Sciatic nerve (tissue), 2 donors: ENCODE results near the gene HMGCL. TPM values are rescaled to one million over a fixed set of nuclear protein-coding genes. Genes with fewer than 3 reads are reported as not detected.
"Not testable (repeated sequence)": the region's sequence is repeated elsewhere in the genome, so short reads cannot be mapped to it uniquely, and the experiment has no call there.

ENCODE experiments used
- ATAC-seq: fragments of 200-7000 bp; cut with Tn5 transposase; one replicate; pipeline ENCODE4 v1.9.1; 2020; ENCODE audit warnings: mild to moderate bottlenecking, moderate library complexity
- DNase-seq: peaks from one replicate; pipeline ENCODE4 v3.0.0-alpha.2; 2020; ENCODE audit warnings: low spot score
- intact Hi-C: fragments of 100-400 bp; cut with DNase I; formaldehyde crosslinking; loops from one replicate; pipeline ENCODE4 v1.14.2; 2022
- total RNA-seq: library from RNA; stranded (reverse); fragmentation: NEBNext Ultra II Directional; extraction: Animal tissue kit (Norgen Biotek cat#: 25700); gene quantifications from one replicate; pipeline ENCODE4 v1.2.1, GENCODE V29; 2021
- donor health status: DM: no; HTN: no; CAD: no.
- donor health status: DM: no; HTN: no; CAD: no.

The HMGCL gene
- total RNA-seq = 34.4 TPM

DNA sequence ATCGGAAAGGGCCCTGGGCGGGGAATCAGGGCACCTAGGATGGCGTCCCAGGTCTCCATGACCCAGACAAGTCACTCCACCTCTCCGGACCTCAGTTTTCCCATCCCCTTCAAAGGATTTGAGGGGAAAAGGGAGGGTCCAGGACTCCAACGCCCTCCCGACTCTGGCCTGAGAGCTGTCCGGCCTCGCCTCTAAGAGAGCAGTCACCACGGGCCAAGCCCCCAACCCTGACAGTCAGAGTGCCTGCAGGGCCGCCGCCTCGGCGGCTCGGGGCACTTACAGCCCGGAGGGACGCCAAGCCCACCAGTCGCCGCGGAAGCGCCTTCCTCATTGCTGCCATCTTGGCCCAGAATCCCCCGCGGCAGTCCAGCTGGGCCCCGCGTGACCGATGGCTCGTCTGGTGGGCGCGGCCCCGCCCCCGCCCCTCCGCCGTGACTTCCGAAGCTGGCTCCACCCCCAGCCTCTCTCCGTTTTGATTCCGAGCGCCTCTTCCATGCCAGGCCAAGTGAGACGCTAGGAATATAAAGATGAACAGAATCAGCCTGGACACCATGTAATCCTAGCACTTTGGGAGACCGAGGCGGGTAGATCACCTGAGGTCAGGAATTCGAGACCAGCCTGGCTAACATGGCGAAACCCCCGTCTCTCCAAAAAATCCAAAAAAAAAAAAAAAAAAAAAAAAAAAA is at the start of gene HMGCL:
TSS of gene HMGCL (minus strand) at position 354 of the 686 bp plus-strand sequence. CDS start at position 340, 14 bp downstream.
- peak; percentile 95 for DNase-seq
- intact Hi-C loops = no loop called here
- ATAC-seq = peak; percentile 99

DNA sequence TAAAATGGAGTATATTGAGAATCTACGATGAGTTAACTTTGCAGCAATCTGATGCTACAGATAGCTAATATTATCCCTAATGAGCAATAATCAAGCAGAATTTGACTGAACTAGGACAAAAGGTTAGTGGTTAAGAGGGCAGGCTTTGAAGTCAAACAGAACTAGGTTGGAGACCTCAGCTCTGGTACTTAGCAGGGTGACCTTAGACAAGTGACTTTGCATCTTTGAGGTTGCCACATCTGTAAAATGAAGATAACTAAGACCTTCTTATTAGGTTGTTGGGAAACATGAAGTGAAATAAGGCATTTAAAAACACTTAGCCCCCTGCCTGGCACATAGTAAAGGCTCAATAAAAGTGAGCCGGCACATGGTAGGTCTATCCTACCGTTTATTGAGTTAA is 47.2 kb upstream of the HMGCL start:
- DNase-seq = no peak
- no peak for ATAC-seq
- intact Hi-C loops = no loop called here

DNA sequence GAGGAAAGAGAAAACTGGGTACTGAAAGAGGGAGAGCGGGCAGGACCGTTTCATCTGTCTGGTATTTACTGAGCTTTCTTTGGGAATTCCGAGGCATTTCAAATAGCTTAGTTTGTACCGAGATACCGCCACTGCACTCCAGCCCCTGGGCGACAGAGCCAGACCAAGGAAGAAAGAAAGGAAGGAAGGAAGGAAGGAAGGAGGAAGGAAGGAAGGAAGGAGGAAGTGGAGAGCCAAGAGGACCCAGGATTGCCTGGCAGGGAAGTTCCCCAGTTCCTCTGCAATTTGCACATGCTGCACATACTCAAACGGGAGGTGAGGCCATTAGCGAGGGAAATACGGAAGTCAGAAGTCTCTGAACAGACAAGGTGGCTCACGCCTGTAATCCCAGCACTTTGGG is 43.8 kb upstream of the HMGCL start:
- DNase-seq = no peak
- intact Hi-C loops = no loop called here
- ATAC-seq = peak; percentile 5

DNA sequence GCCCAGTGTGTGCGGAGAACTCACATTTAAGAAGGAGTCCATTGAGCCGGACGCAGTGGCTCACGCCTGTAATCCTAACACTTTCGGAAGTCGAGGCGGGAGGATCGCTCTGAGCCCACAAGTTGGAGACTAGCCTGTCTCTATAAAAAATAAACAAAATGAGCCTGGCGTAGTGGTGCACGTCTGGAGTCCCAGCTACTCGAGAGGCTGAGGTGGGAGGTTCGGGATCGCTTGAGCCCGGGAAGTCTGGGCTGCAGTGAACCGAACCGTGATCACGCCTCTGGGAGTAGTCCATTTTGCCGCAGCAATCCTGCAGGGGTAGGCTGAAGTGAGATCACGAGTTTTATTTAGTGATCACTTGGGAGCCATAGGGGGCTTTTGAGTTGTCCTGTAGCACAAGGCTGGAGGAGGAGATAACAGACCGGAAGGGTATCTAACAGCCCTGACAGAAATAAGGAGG is 43.4 kb upstream of the HMGCL start:
- intact Hi-C loops = no loop called here
- DNase-seq (peak; percentile 58), ATAC-seq (peak; percentile 59)

DNA sequence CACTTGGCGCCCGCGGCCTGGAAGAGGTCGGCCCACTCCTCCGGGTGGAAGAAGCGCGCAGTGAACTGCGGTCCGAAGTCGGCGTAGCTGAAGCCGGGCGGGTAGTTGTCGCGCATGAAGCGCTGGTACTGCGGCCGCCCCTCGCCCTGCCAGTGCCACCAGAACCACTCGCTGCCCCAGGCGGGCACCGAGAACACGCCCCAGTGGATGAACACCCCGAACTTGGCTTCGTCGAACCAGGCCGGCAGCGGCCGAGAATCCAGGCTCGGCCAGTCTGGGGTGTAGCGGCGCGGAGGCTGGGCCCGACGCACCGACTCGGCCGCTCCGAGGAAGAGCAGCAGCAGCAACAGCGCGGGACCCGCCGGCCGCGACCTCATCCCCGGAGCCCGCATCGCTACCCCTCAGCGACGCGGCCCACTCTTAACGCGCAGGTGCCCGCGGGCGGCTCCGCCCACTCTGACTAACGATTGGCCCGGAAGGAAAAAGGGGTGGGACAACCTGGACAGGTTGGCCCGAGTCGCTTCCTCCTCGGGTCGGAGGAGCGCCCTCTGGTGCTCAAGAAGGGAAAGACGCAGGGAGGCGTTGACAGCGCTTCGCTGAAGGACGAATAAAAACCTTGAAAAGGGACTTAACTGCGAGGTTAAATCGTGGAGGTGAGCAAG is 42.8 kb upstream of the HMGCL start, which contains the start of gene FUCA1:
TSS of gene FUCA1 (minus strand) at position 396 of the 662 bp plus-strand sequence. CDS start at position 392, 4 bp downstream.
- peak; percentile 96 for DNase-seq
- peak; percentile 98 for ATAC-seq
- intact Hi-C loops = no loop called here

DNA sequence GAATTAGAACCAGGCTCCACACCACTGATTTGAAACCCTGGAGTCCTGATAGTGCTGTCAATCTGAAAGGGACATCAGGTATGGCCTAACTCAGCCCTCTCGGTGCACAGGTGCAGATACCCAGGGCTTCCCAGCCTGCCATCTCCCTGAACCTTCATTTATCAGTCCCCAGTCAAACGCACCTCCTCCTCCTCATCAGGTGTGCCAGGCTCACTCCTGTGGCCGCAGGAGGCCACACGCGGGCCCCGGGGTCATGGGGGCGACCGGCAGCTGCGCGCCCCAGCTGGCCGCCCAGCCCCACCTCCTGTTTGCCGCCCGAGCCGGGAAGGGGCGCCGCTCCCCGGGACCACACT is 42.3 kb upstream of the HMGCL start:
- intact Hi-C loops = no loop called here
- ATAC-seq (no peak), DNase-seq (no peak)

DNA sequence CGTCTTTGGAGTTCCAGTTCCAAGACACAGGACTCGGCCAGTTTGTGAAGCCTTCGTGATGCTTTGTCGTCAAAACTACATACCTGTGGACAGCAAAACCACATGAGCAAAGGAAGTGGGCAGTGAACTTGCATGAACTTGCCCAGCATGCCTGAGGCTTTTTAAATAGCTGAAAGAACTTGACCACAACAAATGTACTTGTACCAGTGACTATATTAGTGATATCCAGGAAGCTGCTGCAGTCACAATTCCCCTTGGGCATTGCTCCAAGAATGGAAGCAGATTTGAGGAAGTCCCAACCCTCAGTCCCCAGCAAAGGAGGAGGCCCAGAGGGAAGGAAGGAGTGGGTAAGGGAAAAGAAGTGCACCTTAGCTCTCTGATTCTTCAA is 40.3 kb upstream of the HMGCL start:
- ATAC-seq (no peak), DNase-seq (no peak)
- intact Hi-C loops = no loop called here

DNA sequence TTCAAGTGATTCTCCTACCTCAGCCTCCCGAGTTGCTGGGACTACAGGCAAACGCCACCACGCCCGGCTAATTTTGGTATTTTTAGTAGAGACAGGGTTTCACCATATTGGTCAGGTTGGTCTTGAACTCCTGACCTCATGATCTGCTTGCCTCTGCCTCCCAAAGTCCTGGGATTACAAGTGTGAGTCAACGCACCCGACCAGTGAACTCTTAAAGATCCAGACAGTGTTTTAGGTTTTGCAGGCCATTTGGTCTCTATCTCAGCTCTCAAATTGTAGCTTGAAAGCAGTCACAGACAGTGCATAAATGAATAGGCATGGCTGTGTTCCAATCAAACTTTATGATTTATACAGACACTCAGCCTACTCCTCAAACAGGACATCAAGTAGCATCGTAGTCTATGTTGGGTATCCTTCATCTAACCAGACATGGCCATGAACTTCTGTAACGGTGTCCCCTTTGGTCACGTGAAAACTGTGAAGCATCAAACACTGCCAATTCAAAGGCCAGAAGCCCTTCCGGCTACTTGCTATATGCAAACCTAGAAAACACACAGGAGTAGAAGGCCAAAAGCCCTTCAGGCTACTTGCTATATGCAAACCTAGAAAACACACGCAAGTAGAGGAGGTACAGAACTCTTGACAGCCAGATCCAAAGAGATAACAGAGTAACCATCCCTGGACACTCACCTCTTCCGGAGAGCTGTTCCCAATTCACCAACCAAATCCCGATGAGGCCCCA is 39.7 kb upstream of the HMGCL start:
- intact Hi-C loops = no loop called here
- ATAC-seq (no peak), DNase-seq (no peak)

DNA sequence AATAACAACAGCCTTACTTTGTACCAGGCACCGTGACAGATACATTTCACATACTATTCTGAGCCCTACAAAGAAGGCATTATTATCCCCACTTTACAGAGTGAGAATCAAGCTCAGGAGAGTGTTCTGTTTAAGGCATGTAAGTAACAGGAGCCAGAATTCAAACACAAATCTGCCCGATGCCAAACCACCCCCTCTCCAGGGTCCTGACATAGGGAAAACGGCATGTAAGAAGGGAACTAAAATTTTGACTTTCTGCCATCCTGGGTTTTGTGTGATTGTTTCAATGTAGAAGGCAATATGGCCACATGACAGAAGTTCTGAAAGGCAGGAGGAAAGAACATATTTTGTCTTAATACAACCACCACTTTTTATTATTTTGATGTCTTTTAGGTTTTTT is 37.4 kb upstream of the HMGCL start:
- intact Hi-C loops = no loop called here
- ATAC-seq = no peak
- no peak for DNase-seq

DNA sequence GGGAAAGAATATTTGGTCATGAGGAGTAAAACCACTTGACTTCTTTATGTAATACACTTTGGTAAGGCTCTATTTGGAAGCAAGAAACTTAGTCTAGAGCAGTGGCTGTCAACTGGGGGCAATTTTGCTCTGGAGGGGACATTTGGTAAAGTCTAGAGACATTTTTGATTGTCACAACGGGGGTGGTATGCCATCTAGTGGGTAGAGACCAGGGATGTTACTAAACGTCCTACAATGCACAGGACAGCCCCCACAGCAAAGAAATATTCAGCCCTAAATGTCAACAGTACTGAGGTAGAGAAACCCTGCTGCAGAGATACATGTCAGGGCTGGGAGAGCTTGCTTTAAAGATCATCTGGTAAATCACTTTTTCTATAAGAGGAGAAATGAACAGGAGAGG is 29.3 kb upstream of the HMGCL start:
- no peak for DNase-seq
- ATAC-seq = no peak
- intact Hi-C loops = no loop called here

DNA sequence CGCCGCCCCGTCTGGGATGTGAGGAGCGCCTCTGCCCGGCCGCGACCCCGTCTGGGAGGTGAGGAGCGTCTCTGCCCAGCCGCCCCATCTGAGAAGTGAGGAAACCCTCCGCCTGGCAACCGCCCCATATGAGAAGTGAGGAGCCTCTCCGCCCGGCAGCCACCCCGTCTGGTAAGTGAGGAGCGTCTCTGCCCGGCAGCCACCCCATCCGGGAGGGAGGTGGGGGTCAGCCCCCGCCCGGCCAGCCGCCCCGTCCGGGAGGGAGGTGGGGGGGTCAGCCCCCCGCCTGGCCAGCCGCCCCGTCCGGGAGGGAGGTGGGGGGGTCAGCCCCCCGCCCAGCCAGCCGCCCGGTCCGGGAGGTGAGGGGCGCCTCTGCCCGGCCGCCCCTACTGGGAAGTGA is 27.9 kb upstream of the HMGCL start:
- not testable (repeated sequence) for ATAC-seq

DNA sequence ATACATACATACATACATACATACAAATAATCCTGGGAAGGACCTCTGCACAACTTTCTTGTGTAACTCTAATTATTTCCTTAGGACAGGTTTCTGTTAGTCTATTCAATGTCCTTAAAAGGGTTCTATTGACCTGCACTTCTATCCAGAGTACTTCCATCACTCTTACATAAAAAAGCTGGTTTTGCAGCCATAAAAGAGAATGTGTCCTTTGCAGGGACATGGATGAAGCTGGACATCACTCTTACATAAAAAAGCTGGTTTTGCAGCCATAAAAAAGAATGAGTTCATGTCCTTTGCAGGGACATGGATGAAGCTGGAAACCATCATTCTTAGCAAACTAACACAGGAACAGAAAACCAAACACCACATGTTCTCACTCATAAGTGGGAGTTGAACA is 26.2 kb upstream of the HMGCL start:
- intact Hi-C loops, ATAC-seq, DNase-seq: not testable (repeated sequence)

More for the DNA sequence above, 27.9 kb upstream of the HMGCL start:
- intact Hi-C loops, DNase-seq: not testable (repeated sequence)

DNA sequence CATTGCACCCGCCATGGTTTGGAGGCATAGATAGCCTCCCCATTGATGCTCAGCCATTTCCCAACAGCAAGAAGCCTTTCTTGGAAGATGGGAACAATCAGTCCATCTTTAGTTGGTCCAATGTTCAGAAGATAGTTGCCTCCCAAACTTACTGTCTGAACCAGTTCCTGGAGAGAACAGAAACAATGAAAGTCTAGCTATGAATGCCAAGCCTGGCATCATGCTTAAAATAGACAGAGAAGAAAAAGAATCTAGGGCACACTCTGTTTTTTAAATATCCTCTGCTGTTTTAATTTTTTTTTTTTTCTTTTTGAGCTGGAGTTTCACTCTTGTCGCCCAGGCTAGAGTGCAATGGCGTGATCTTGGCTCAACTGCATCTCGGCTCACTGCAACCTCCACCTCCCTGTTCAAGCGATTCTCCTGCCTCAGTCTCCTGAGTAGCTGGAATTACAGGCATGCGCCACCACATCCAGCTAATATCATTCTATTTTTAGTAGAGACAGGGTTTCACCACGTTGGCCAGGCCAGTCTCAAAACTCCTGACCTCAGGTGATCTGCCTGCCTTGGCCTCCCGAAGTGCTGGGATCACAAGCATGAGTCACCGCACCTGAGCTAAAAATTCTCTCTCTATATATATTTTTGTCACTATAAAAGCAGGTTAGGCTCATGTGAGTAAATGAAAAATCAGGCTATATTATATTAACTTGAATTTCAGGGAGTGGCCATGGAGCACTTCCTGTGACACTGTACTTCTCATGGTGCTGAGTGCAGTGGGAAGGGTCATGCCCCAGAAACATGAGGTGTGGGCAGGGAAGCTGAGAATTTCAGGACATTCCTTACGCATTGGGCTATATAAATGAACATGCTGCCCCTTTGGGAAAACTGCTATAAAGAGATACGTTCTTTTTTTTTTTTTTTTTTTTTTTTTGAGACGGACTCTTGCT is 23.7 kb upstream of the HMGCL start:
- intact Hi-C loops = no loop called here
- DNase-seq = no peak
- no peak for ATAC-seq

DNA sequence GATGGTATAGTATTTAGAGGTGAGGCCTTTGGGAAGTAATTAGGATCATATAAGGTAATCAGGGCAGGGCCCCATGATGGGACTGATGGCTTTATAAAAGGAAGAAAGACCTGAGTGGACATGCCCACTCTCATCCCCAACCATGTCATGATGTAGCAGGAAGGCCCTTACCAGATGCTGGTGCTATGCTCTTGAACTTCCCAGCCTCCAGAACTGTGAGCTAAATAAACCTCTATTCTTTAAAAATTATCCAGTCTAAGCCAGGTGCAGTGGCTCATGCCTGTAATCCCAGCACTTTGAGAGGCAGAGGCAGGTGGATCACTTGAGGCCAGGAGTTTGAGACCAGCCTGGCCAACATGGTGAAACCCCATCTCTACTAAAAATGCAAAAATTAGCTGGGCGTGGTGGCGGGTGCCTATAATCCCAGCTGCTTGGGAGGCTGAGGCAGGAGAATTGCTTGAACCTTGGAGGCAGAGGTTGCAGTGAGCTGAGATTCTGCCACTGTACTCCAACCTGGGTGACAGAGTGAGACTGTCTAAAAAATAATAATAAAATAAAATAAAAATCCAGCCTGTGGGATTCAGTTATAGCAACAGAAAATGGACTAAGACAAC is 22.4 kb upstream of the HMGCL start:
- intact Hi-C loops, DNase-seq, ATAC-seq: not testable (repeated sequence)

DNA sequence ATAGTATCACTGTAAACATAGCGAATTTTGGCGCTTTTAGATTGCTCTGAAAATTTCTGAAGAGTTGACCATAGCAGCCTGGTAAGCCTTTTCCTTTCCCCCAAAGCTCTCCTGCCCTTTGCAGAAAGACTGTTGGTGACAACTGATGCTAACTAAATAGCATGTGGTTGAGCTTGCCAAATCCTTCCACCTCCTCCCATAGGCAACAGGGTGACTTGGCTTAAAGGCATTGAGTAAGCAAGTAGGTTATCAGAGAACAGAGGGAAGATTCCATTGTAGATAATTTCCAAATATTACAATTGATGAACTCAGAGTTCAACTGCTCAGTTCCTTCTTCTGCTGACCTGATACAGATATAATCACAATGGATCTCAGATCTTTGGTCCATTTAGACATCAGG is 19.9 kb upstream of the HMGCL start:
- intact Hi-C loops = no loop called here
- ATAC-seq (no peak), DNase-seq (no peak)

DNA sequence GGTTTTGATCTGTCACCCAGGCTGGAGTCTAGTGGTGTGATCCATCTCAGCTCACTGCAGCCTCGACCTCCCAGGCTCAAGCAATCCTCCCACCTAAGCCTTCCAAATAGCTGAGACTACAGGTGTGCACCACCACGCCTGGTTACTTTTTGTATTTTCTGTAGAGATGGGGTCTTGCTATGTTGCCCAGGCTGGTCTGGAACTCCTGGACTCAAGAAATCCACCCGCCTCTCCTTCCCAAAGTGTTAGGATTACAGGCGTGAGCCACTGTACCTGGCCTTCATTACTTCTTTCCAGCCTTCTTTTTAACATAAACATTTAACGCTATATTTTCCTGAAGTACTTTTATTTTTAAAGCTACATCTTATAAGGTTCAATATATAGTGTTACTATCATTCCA is 18.4 kb upstream of the HMGCL start:
- DNase-seq = no peak
- ATAC-seq = no peak
- intact Hi-C loops = no loop called here

DNA sequence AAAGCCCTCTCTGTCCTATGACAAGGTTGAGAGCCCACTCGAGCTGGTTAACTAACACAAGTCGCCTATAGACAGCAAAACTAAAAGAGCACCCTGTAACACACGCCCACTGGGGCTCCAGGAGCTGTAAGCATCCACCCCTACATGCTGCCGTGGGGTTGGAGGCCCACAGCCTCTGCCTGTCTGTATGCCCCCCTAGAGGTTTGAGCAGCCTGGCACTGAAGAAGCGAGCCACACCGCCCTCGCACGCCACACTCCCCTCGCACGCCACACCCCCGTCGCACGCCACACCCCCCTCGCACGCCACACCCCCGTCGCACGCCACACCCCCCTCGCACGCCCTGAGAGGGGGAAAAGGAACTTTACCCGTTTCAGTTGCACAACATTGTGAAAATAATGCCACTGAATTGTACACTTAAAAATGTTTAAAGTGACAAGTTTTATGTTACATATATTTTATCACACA is 13.2 kb upstream of the HMGCL start:
- intact Hi-C loops = no loop called here
- DNase-seq (peak; percentile 79), ATAC-seq (peak; percentile 98)

DNA sequence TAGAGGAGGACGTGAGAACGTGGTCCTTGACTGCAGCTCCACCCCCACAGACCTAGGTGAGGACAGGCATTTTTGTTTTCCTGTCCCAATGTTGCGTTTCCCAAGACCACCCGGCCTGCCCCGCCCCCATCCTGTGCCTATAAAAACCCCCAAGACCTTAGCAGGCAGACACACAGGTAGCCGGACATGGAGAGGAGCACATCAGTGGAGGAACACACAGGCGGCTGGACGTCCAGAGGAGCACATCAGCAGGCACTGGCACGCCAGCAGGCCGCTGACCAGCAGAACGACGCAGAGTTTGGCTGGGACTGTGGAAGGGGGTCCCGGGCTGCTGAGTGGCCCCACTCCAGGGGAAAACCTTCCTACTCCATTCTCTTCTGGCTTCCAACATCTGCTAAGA is 12.7 kb upstream of the HMGCL start:
- intact Hi-C loops = no loop called here
- peak; percentile 32 for ATAC-seq
- DNase-seq = no peak
